Mononuclear cell (primary cell): ENCODE data around the gene TIAM2. TPM values are rescaled to one million over a fixed set of nuclear protein-coding genes. Genes with fewer than 3 reads are reported as not detected.
"Not testable (repeated sequence)": the region's sequence is repeated elsewhere in the genome, so short reads cannot be mapped to it uniquely, and the experiment has no call there.

ENCODE experiments used
- H3K27me3 ChIP-seq: 2 replicates; pipeline ENCODE4 v1.6.0; 2011; ENCODE audit warnings: low read length, control low read depth; ENCODE audit not compliant: insufficient read depth
- H3K4me1 ChIP-seq: 2 replicates; pipeline ENCODE4 v1.5.1; 2011; ENCODE audit warnings: mild to moderate bottlenecking, low read length, control low read depth; ENCODE audit not compliant: insufficient read depth
- H3K4me3 ChIP-seq: 2 replicates; pipeline ENCODE4 v1.5.1; 2011; ENCODE audit warnings: mild to moderate bottlenecking, low read length, moderate library complexity
- H3K9me3 ChIP-seq: 2 replicates; pipeline ENCODE4 v1.5.1; 2011; ENCODE audit warnings: low read depth, mild to moderate bottlenecking, control low read depth, low read length
- total RNA-seq: library from RNA; depleted of rRNA; stranded (reverse); fragments of >200 nt; gene quantifications from one replicate; pipeline ENCODE4 v1.2.3, GENCODE V29; 2012

TIAM2 gene
- total RNA-seq, 1 donor = 2.8 TPM

DNA sequence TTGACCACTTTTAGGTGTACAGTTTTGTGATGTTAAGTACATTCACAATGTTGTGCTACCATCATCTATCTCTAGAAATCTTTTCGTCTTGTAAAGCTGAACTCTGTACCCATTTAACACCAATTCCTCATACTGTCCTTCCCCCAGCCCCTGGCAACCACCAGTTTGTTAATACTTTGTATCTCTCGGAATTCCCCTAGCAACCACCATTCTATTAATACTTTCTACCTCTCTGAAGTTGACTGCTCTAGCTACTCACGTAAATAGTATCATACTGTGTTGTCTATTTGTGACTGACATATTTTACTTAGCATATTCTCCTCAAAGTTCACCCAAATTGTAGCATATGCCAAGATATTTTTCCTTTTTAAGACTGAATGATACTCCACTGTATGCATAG is 186.4 kb downstream of the TIAM2 start:
- no peaks in the 10 kb centered on the region for H3K9me3 ChIP-seq
- no peaks in the 10 kb centered on the region for H3K27me3 ChIP-seq
- no peak overlapping the region for H3K4me3 ChIP-seq
- H3K4me1 ChIP-seq = peaks cover 3% of the 10 kb centered on the region

DNA sequence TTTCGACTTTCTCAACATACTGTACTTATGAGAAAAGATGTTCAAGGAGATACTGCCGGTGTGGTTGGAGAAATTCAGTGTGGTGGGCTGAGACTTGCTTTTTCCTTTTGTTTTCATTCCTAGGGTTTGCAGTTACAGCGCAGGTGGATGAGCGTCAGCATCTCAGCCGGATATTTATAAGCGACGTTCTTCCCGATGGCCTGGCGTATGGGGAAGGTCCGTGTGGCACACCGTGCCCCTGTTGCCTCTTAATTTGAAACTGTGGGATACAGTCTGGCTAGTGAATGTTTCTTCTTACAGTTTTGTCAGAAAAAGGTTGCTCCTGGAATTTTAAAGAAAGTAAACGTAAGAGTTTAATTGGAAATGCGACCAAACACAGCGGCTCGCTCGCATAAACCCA is 187.0 kb downstream of the TIAM2 start:
- Histone ChIP-seq H3K4me1 (peaks cover 4% of the 10 kb centered on the region), H3K4me3 (no peak overlapping the region), H3K27me3 (no peaks in the 10 kb centered on the region), H3K9me3 (no peaks in the 10 kb centered on the region)

DNA sequence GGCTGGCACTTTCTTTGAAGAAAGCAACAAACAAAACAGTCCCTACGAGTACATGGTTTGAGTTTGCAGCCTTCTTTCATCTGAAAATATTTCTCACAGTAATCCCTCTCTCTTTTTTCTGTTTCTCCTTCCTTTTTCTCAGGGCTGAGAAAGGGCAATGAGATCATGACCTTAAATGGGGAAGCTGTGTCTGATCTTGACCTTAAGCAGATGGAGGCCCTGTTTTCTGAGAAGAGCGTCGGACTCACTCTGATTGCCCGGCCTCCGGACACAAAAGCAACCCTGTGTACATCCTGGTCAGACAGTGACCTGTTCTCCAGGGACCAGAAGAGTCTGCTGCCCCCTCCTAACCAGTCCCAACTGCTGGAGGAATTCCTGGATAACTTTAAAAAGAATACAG is 188.0 kb downstream of the TIAM2 start:
- H3K4me3 ChIP-seq = no peak overlapping the region
- H3K4me1 ChIP-seq = peaks cover 4% of the 10 kb centered on the region

DNA sequence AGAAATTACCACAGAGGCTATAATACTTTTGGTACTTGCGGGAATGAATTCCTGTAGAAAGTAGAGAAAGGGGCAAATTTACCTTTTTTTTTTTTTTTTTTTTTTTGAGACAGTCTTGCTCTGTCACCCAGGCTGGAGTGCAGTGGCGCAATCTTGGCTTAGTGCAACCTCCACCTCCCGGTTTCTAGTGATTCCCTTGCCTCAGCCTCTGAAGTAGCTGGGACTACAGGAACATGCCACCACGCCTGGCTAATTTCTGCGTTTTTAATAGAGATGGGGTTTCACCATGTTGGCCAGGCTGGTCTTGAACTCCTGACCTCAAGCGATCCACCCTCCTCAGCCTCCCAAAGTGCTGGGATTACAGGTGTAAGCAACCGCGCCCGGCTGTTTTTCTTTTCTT is 189.9 kb downstream of the TIAM2 start:
- H3K9me3 ChIP-seq, H3K27me3 ChIP-seq, H3K4me3 ChIP-seq: not testable (repeated sequence)
- peaks cover 10% of the 10 kb centered on the region for H3K4me1 ChIP-seq

More for the DNA sequence above, 188.0 kb downstream of the TIAM2 start:
- Histone ChIP-seq H3K9me3 (no peaks in the 10 kb centered on the region), H3K27me3 (no peaks in the 10 kb centered on the region)

DNA sequence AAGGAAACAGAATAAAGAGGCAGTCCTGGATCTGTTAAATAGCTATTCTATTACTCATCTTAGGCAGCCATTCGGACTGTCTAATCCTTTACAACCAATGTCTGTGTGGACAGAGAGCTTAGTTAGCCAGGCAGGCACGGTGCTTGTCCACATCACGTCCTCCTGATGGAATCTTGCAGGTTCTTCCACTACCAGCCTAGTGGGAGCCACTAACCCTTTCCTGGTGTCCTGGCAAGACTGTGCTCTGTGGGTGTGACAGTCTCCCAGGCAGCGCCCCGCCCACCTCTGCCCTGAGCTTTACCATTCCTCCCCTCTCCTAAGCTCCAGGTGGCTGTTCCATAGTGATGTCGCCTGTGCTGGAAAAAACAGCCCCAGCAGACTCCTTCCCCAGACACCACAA is 190.4 kb downstream of the TIAM2 start:
- Histone ChIP-seq H3K4me3 (no peak overlapping the region), H3K4me1 (peaks cover 10% of the 10 kb centered on the region), H3K27me3 (no peaks in the 10 kb centered on the region), H3K9me3 (no peaks in the 10 kb centered on the region)

DNA sequence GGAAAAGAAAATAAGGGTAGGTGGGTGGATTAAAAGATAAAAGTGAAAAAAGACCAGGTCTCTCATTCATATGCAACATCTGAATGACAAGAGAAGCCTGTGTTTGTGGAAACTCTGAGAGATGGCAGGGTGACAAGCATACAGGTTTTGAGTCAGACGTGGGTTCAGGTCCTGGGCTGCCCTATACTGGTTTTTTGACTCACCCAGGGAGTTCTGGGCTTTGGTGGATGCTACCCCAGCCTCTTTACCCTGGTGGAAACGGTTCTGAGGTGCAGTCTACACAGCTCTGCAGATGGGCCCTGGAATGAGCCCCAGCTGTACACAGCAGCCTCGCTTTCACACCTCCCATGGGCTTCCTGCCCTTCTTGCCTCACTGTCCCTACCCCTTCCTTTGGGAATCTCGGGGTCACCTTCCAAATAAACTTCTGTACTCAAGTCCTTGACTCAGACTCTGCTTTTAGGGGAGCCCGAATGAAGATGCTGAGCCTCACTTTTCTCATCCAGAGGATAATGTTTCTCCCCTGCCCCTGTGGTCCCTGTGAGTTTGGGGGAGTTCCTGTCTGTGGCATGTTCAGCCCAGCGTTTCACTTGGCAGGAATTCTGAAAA is 191.0 kb downstream of the TIAM2 start:
- H3K4me3 ChIP-seq = no peak overlapping the region
- H3K9me3 ChIP-seq = no peaks in the 10 kb centered on the region
- H3K4me1 ChIP-seq = peaks cover 10% of the 10 kb centered on the region
- no peaks in the 10 kb centered on the region for H3K27me3 ChIP-seq

DNA sequence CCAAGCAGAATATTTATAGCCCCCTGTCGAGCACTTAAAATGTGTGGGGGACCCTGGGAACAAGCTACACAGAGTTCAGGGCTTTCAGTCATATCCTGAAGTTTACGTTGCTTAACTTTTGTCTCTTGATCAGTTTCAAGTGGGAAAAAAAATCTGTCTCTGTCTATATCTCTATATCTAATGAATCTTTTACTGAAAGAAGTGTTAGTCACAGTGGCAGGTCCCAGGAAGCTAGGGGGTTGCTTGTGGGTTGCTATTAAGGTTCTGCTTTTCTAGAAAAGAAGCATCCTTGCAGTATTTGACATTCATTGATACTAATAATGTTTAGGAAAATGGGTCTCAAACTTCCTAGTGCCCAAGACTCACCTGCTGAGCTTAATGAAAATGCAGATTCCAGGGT is 192.0 kb downstream of the TIAM2 start:
- no peaks in the 10 kb centered on the region for H3K27me3 ChIP-seq
- peaks cover 10% of the 10 kb centered on the region for H3K4me1 ChIP-seq
- no peak overlapping the region for H3K4me3 ChIP-seq
- no peaks in the 10 kb centered on the region for H3K9me3 ChIP-seq

DNA sequence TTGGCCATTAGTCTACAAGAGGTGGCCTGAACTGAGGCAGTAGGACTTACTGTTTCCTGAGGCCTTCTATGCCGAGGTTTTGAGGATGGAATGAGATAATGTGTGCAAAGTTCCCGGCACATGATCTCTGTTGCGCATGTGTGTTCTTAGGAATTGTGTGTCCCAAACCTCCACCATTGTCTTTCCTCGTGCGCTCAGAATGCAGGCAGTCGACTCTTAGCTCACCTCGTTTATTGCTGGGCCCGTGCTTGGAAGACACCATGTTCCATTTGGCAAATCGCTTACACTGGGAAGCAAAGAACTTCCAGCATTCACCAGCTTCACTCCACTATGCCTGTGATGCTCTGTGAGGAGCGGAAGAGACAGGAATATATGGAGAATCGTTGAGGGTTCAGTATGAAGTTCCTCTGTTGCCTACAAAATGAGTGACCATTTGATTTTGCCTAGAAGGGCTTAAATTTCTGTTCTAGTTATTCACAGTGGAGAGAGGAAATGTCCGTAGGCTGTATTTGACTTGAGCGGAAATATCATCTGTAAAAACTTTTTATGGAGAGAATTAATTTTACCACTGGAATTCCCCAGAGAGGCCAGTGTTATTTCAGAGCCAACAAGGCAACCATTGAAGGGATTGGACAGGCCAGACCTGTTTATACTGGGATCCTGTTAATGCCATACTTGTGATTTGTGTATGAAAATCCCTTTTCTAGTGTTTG is 193.0 kb downstream of the TIAM2 start:
- no peaks in the 10 kb centered on the region for H3K27me3 ChIP-seq
- H3K4me3 ChIP-seq = no peak overlapping the region
- H3K4me1 ChIP-seq = peaks cover 10% of the 10 kb centered on the region
- H3K9me3 ChIP-seq = no peaks in the 10 kb centered on the region

DNA sequence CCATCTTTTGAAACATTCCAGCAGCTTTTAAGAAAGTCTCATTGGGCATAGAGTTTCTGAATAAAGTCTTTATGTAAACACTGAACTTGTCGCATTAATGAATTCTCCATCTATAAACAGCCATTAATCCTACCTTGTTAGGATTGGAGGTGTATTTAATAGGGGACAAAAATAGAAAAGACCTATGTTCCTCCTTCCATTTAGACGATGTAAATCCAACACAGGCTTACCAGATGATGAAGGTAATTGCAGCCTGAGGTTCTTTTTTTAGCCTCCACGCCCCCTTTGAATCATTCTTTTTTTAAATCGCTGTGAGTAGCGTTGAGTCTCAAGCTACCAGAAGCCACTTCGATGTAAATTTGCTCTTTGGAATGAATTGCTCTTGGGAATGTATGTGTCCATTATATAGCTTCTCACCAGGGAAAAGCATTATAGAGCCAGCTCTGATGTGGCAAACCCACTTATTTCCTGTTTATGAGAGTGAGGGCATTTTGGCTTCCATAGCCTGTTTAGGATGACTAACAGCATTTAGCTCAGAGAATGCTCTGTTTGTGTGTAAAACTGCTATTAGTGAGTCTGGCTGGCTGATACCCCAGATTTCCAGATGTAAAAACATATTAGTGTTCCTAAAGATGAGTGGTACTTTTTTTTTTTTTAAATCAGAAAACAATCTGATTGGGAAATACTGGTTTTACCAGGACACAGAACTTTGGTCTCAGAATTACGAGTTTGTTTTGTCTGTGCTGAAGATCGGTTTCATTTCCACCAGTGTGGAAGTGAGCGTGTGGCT is 193.8 kb downstream of the TIAM2 start:
- H3K4me1 ChIP-seq = peaks cover 10% of the 10 kb centered on the region
- no peaks in the 10 kb centered on the region for H3K9me3 ChIP-seq
- no peaks in the 10 kb centered on the region for H3K27me3 ChIP-seq
- H3K4me3 ChIP-seq = no peak overlapping the region

DNA sequence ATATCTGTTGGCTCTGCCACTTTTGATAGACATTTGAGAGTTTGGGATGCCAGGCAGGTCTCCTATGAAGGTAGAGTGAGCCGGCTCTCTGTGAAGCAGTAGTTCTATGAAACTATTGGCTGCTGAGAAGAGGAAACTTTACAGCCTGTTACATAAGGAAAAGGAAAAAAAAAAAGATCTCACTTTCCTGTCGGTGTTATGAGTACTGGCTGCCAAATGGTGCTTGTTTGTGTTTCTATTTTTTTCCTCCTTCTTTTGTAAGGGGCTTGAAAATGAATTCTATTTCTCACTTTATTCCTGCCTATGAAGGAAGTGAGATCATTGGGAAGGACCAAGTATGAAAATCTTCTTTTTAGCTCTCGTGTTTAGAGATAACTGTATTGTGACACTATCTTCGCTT is 195.6 kb downstream of the TIAM2 start:
- peaks cover 10% of the 10 kb centered on the region for H3K4me1 ChIP-seq
- H3K27me3 ChIP-seq = no peaks in the 10 kb centered on the region
- no peak overlapping the region for H3K4me3 ChIP-seq
- no peaks in the 10 kb centered on the region for H3K9me3 ChIP-seq

DNA sequence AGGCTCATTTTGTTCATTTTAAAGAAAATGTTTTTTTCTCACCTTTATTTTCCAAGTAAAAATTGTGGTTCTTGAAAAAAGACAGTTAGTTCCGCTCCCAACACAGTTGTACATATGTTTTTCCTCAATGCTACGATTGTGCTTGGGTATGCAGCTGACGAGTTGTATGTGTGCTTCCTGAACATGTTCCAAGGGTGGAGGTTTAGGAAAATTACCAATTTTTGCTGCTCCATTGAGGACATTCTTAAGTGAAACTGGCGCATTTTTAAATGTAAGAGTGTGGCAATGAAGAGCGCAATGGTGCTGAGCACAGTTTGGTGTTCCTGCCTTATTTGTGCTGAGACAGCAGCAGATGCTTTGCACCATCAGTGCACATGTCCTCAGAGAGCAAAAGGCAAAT is 198.4 kb downstream of the TIAM2 start:
- Histone ChIP-seq H3K9me3 (no peaks in the 10 kb centered on the region), H3K4me3 (no peak overlapping the region), H3K27me3 (no peaks in the 10 kb centered on the region)

DNA sequence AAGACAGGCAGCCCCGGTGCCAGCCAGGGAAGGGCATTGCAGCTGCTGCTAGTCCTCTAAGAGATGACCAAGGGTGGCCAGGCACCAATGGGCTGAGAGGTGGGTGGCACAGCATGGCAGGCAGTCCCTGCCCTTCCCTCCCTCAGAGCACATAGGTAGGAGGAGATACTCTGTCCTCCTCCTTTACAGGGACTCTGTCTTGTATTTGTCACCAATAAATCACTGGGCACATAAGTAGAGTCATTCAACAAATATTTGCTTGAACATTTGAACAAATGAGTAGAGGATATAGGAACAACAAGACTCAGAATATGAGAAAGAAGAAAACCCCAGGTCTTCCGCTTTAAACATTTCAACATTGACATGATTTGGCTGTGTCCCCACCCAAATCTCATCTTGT is 199.3 kb downstream of the TIAM2 start:
- no peaks in the 10 kb centered on the region for H3K27me3 ChIP-seq
- no peak overlapping the region for H3K4me3 ChIP-seq
- H3K4me1 ChIP-seq = peaks cover 3% of the 10 kb centered on the region
- no peaks in the 10 kb centered on the region for H3K9me3 ChIP-seq

More for the DNA sequence above, 198.4 kb downstream of the TIAM2 start:
- H3K4me1 ChIP-seq = peaks cover 7% of the 10 kb centered on the region

DNA sequence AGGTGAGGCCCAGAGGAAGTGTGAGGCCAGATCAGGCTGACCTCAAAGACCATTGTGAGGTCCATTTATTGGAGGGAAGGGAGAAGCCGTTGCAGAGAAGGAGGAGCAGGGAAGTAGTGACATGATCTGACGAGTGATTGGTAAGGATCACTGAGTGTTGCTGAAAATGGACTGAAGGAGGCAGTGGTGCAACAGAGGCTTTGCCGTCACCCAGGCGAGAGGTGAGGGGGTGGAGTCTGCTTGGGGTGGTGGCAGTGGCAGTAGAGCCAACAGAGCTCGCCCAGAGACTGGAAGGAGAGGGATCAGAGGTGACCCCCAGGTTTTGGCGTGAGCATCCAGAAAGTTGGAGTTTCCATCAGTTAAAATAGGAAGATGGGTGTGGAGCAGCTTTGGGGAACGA is 200.8 kb downstream of the TIAM2 start:
- Histone ChIP-seq H3K9me3 (no peaks in the 10 kb centered on the region), H3K4me1 (no peaks in the 10 kb centered on the region), H3K4me3 (no peak overlapping the region), H3K27me3 (no peaks in the 10 kb centered on the region)

DNA sequence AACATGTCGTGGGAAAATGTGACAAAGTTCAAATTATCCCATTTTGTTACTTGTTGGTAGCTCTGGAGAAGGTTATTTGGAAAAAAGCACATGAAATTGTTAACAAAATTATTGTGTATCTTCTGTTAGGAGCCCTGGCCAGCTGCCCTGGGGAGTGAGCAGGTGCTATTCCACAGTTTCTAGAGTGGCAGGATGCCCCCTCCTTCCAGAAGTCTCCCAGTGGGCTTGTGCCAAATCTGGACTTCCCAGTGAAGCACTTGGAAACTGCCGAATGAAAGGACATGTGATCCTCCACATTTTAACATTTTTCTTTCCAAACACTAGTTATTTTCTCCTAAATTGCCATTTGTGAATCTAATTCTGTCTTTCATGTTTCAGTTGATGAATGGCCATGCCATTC is 201.8 kb downstream of the TIAM2 start:
- no peak overlapping the region for H3K4me3 ChIP-seq
- no peaks in the 10 kb centered on the region for H3K27me3 ChIP-seq
- no peaks in the 10 kb centered on the region for H3K4me1 ChIP-seq
- no peaks in the 10 kb centered on the region for H3K9me3 ChIP-seq

DNA sequence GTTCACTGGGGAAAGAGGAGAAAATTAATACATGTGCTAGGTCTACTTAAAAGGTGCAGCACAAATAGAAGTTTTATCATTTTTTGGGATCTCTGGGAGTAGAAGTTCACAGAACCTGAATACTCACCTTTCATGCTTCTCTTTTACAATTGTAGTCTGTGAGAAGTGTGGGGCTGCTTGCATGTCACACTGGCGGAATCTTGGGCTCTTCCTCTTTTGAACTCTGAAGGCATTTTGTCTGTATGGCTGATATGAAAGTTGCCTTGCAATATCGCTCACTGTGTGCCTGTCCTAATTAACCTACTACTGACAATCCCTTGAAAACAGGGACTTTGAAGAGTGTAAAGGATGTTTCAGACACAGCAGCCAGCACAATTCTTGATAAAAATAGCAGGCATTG is 202.8 kb downstream of the TIAM2 start:
- no peaks in the 10 kb centered on the region for H3K9me3 ChIP-seq
- no peaks in the 10 kb centered on the region for H3K27me3 ChIP-seq
- no peak overlapping the region for H3K4me3 ChIP-seq
- no peaks in the 10 kb centered on the region for H3K4me1 ChIP-seq
